ENCODE results near the gene ITGA6. TPM values are rescaled to one million over a fixed set of nuclear protein-coding genes. Genes with fewer than 3 reads are reported as not detected.

The ITGA6 gene
- total and polyA plus RNA-seq, 8 donors: 43.1 to 93.5 (median 75.1) TPM

DNA sequence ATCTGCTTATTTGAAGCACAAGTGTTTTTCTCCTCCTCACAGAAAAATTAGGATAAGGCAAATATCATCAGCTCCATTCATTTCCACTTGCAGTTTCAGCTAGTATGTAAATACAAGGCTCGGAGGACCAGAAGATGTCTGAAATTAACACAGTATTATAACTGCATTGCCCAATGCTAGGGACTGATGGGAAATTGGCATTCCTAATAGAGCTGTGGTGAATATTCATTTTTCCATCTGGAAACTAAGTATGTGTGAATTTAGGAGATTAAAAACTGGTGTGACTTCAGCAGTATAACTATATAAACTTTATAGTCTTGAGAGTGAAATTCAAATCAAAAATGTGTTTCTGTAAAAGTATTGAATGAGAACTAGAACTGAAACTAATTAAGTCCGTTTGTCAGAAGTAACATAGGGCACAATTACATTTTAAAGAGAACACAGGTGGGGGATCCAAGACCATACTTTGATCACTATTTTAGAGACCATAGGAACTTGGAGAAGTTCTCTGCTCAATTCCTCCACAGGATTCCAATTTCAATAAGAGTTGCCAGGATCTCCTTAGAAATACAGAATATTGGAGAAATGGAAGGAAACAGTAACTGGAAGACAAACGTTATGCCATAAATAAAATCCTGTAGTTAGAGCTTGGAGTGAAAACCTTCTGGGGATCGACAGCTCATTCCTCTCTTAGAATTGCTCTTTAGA is 12.1 kb upstream of the ITGA6 start:
- ATAC-seq: no peak
- H3K27me3 ChIP-seq: no peaks in the 10 kb centered on the region
- H3K4me3 ChIP-seq: no peak overlapping the region
- H3K9me3 ChIP-seq: peaks cover 0 to 4% of the 10 kb centered on the region in 2 donors
- no peaks in the 10 kb centered on the region for H3K4me1 ChIP-seq
- DNase-seq: no peak
- no peak overlapping the region for H3K27ac ChIP-seq
- intact Hi-C loops (cut with DNase I): no loop called here
- no peaks in the 10 kb centered on the region for H3K36me3 ChIP-seq
- TF ChIP-seq, protein P1, sequence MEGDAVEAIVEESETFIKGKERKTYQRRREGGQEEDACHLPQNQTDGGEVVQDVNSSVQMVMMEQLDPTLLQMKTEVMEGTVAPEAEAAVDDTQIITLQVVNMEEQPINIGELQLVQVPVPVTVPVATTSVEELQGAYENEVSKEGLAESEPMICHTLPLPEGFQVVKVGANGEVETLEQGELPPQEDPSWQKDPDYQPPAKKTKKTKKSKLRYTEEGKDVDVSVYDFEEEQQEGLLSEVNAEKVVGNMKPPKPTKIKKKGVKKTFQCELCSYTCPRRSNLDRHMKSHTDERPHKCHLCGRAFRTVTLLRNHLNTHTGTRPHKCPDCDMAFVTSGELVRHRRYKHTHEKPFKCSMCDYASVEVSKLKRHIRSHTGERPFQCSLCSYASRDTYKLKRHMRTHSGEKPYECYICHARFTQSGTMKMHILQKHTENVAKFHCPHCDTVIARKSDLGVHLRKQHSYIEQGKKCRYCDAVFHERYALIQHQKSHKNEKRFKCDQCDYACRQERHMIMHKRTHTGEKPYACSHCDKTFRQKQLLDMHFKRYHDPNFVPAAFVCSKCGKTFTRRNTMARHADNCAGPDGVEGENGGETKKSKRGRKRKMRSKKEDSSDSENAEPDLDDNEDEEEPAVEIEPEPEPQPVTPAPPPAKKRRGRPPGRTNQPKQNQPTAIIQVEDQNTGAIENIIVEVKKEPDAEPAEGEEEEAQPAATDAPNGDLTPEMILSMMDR (IDR thresholded peaks at IDR 0.05): no peak

- intact Hi-C loops (cut with DNase I): no loop called here
- Histone ChIP-seq H3K9me3 (peaks cover 0 to 4% of the 10 kb centered on the region in 2 donors), H3K36me3 (no peaks in the 10 kb centered on the region), H3K27me3 (no peaks in the 10 kb centered on the region), H3K27ac (no peak overlapping the region), H3K4me1 (no peaks in the 10 kb centered on the region), H3K4me3 (no peak overlapping the region)
- TF ChIP-seq, protein P1 (IDR thresholded peaks at IDR 0.05): no peak
- ATAC-seq (no peak), DNase-seq (no peak)
These were observed 11.6 kb upstream of the ITGA6 start for GRCh38 chr2:172415865-172416183.

DNA sequence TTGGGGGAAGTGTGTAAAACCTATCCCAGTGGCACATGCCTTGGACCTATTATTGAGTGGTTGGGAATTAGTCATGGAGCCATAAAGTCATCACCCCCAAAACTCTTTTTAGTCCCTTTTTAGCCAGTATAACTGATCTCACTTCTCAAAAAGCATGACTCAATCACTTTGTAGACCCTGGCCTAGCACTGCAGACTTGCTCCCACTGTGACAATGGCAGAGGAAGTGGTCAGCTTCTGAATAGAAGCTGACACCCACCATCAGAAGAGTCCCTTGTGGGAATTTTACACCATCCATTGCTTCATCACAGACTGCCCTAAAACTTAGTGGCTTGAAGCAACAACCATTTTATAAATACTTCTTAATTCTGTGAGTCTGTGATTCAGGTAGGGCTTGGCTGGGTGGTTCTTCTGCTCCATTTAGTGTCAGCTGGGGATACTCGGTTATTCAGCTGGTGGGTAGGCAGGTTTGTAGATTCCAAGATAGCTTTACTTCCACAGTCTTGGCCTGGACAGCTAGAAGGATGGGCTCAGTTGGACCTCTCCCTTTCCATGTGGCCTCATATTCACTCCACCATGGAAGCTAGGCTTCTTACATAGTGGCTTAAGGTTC is 10.8 kb upstream of the ITGA6 start:
- H3K4me3 ChIP-seq: no peak overlapping the region
- TF ChIP-seq, protein P1 (IDR thresholded peaks at IDR 0.05): no peak
- H3K4me1 ChIP-seq: no peaks in the 10 kb centered on the region
- H3K27me3 ChIP-seq: no peaks in the 10 kb centered on the region
- no peak for ATAC-seq
- H3K9me3 ChIP-seq: peaks cover 0 to 4% of the 10 kb centered on the region in 2 donors
- DNase-seq: no peak
- intact Hi-C loops (cut with DNase I): no loop called here
- no peak overlapping the region for H3K27ac ChIP-seq
- no peaks in the 10 kb centered on the region for H3K36me3 ChIP-seq

- ATAC-seq (no peak), DNase-seq (no peak)
- intact Hi-C loops (cut with DNase I): no loop called here
- H3K4me3 ChIP-seq: no peak overlapping the region
- H3K27me3 ChIP-seq: peaks cover 0 to 4% of the 10 kb centered on the region in 2 donors
- TF ChIP-seq, protein P1 (IDR thresholded peaks at IDR 0.05): no peak
- peaks cover 0 to 4% of the 10 kb centered on the region in 2 donors for H3K9me3 ChIP-seq
- H3K27ac ChIP-seq: no peak overlapping the region
- no peaks in the 10 kb centered on the region for H3K36me3 ChIP-seq
- no peaks in the 10 kb centered on the region for H3K4me1 ChIP-seq
These were observed 7.2 kb upstream of the ITGA6 start for GRCh38 chr2:172420216-172420615.

- H3K4me3 ChIP-seq: no peak overlapping the region
- H3K27me3 ChIP-seq: peaks cover 0 to 28% of the 10 kb centered on the region in 2 donors
- H3K36me3 ChIP-seq: no peaks in the 10 kb centered on the region
- H3K9me3 ChIP-seq: no peaks in the 10 kb centered on the region
- intact Hi-C loops (cut with DNase I): no loop called here
- ATAC-seq (no peak), DNase-seq (no peak)
- H3K4me1 ChIP-seq: peaks cover 0 to 14% of the 10 kb centered on the region in 2 donors
- H3K27ac ChIP-seq: no peak overlapping the region
- TF ChIP-seq, protein P1 (IDR thresholded peaks at IDR 0.05): no peak
These were observed 4.2 kb upstream of the ITGA6 start for GRCh38 chr2:172423160-172423559.
